Measurements from ENCODE around the gene MATK. TPM values are rescaled to one million over a fixed set of nuclear protein-coding genes. Genes with fewer than 3 reads are reported as not detected.

The MATK gene
- total RNA-seq, 3 donors from 2014 or later = 43.1 to 87.6 (median 82.9) TPM

DNA sequence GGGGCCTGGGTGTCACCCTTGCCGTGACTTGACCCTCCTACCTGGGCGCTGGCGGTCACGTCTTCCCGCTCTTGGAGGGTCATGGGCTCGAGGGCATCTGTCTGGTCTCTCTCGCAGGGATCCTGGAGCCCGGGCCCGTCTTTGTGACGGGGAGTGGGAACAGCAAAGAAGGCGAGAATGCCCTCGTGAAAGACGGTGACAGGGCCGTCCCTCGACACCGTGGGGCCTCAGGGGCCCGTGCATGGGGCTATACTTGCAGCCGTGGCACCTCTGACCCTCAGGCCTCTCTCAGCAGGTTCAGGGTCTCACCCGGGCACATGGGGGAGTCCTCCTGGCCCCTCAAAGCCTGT lies 20.9 kb upstream of the MATK start:
- no peak for ATAC-seq
- H3K9me3 Mint-ChIP-seq = no peaks in the 10 kb centered on the region
- H3K4me1 Mint-ChIP-seq (ENCODE audit: low read depth) = peaks cover 34% of the 10 kb centered on the region
- no peak for DNase-seq
- no peaks in the 10 kb centered on the region for H3K27me3 Mint-ChIP-seq (ENCODE audit: low read depth)
- H3K4me3 Mint-ChIP-seq = no peak overlapping the region
- H3K36me3 Mint-ChIP-seq (ENCODE audit: insufficient read depth) = no peaks in the 10 kb centered on the region

DNA sequence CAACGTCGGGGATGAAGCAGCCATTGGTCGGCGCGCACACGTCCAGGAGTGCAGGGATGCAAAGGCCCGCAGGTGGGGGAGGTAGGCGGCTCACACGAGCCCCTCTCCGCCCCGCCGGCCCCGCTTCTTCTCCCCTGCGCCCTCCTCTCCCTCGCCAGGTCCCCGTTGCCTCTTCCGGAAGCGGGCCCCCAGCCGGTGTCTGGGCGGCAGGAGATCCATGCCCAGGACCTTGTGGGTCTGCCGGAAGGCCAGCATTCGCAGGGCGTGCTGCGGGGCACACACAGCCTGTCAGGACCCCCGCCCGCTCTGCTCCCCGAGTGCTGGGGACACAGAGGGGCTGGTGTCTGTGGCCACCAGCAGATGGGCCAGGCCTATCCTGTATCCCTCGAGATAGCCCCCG lies 19.7 kb upstream of the MATK start:
- Mint-ChIP-seq H3K4me1 (ENCODE audit: low read depth) (peaks cover 34% of the 10 kb centered on the region), H3K9me3 (no peaks in the 10 kb centered on the region), H3K36me3 (ENCODE audit: insufficient read depth) (no peaks in the 10 kb centered on the region), H3K4me3 (no peak overlapping the region), H3K27me3 (ENCODE audit: low read depth) (no peaks in the 10 kb centered on the region)
- no peak for ATAC-seq
- DNase-seq = no peak

DNA sequence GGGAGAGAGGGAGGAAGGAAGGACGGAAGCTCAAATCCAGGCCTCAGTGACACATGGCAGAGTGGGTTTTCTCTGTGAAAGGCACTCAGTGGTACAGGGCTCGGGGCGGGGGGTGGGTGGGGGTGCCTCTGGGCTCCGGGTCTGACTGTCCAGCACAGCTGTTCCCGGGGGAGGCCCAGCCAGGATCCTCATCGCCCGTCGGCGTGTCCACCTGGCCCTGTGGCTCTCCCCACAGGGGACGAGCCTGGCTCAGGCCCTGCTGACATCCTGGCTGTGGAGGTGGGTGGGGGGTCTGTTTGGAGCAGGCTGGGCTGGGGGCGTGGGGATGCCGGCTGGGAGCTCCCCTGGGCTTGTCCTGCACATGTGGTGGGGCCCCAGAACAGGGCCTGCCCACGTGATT lies 18.2 kb upstream of the MATK start:
- Mint-ChIP-seq H3K4me1 (ENCODE audit: low read depth) (peaks cover 35% of the 10 kb centered on the region), H3K4me3 (no peak overlapping the region), H3K36me3 (ENCODE audit: insufficient read depth) (no peaks in the 10 kb centered on the region), H3K9me3 (no peaks in the 10 kb centered on the region), H3K27me3 (ENCODE audit: low read depth) (no peaks in the 10 kb centered on the region)
- no peak for DNase-seq
- no peak for ATAC-seq

DNA sequence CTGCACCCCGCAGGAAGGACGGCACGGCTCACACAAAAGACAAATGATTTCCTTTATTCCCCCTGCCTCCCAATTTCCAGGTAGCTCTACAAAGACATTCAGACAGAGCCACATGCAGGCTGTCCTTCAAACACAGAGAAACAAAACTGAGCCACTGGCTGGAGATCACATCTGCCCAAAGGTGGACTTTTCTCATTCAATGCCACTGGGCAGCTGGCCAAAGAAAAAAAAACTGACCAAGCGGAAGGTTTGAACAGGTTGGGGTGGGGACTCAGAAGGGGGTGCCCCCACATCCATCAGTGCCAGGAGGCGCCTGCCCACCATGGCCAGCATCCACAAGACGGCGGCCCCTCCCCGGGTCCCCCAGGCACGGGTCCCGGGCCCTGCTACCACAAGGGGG lies 17.8 kb upstream of the MATK start:
- no peak for DNase-seq
- Mint-ChIP-seq H3K36me3 (ENCODE audit: insufficient read depth) (no peaks in the 10 kb centered on the region), H3K9me3 (no peaks in the 10 kb centered on the region), H3K4me3 (no peak overlapping the region), H3K4me1 (ENCODE audit: low read depth) (peaks cover 39% of the 10 kb centered on the region), H3K27me3 (ENCODE audit: low read depth) (no peaks in the 10 kb centered on the region)
- ATAC-seq = no peak

DNA sequence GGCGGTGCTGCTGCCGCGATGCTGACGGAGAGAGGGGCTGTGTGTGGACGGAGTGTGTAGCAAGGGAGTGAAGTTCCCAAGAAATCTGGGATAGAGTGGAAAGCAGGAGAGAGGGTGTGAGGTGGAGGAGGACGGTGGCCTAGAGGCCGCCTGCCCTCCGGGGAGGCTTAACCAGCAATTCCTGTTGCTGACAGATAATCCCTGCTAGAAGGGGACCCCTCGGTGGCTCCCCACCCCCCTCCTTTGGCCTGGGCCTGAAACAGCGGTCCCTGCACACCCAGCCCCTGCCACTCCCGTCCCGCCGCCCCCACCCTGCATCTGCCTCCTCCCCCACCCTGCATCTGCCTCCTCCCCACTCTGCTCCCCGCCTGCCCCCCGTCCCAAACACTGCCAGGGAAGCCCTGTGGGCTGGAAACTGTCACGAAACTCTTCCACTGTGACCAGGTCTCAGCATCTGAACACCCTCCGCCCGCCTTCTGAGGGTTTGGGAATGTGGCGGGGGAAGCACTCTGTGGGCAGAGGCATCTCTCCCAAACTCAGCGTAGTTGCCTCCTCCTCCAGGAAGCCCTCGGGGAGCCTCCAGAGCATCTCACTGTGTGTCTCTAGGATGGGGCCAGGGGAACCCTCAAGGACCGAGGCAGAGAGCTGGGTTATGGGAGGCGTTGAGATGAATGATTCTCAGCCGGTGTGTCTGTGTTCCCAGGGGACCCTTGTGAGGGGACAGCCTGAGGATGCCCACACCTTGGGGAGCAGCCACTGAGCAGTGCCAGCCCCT lies 17.1 kb upstream of the MATK start:
- no peaks in the 10 kb centered on the region for H3K9me3 Mint-ChIP-seq
- H3K27me3 Mint-ChIP-seq (ENCODE audit: low read depth) = no peaks in the 10 kb centered on the region
- H3K36me3 Mint-ChIP-seq (ENCODE audit: insufficient read depth) = no peaks in the 10 kb centered on the region
- H3K4me3 Mint-ChIP-seq = no peak overlapping the region
- ATAC-seq (no peak), DNase-seq (no peak)
- peaks cover 40% of the 10 kb centered on the region for H3K4me1 Mint-ChIP-seq (ENCODE audit: low read depth)

DNA sequence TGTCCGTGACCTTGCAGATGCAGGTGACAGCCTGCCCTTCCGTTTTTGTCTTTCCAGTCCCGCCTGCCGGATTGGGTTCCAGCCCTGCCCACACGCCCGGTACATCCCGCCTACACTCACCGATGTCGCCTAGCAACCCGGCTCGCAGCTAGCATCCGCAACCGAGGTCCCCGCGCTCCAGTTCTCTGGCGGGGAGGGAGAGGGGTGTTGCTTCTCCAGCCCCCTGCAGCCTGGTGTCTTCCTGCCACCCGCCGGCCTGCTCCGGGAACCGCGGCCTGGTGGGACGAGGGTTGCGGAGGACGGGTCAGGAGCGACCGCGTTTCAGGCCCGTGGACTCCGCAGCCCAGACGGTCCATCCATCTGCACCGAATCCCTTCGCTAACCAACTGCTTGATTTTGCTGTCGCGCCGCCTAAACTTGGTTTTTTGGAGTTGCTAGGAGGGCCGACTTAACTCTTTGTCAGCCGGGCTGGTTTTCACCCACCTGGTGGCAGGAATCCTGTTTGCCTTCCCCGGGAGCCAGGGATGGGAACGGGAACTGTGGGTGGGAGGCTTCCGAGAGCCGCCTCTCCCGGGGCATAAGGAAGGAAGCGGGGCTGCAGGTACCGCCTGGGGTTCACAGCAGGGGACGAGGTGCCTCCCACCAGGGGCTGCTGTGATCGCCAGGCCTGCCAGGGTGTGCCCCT lies 15.4 kb upstream of the MATK start:
- peaks cover 29% of the 10 kb centered on the region for H3K4me1 Mint-ChIP-seq (ENCODE audit: low read depth)
- ATAC-seq (peak; percentile 64), DNase-seq (peak; percentile 62)
- H3K9me3 Mint-ChIP-seq = peaks cover 5% of the 10 kb centered on the region
- H3K27me3 Mint-ChIP-seq (ENCODE audit: low read depth) = no peaks in the 10 kb centered on the region
- peaks cover under 1% of the 10 kb centered on the region for H3K36me3 Mint-ChIP-seq (ENCODE audit: insufficient read depth)
- H3K4me3 Mint-ChIP-seq = peak overlapping the region; percentile 61

DNA sequence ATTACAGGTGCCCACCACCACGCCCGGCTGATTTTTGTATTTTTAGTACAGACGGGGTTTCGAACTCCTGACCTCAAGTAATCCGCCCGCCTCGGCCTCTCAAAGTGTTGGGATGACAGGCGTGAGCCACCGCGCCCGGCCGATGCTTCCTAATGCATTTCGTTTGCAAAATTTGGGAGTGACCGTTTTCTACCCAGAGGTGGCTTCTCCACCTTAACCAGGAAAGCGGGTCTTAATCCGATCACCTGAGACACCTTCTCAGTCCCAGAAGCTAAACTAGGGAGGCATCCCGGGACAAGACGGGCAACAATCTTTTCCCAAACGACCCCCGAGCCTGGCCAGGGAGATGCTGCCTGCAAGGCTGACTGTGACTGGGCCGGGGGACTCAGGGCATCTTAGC lies 14.8 kb upstream of the MATK start:
- H3K4me3 Mint-ChIP-seq = peak overlapping the region; percentile 61
- peaks cover 2% of the 10 kb centered on the region for H3K36me3 Mint-ChIP-seq (ENCODE audit: insufficient read depth)
- no peak for DNase-seq
- ATAC-seq = no peak
- peaks cover 28% of the 10 kb centered on the region for H3K4me1 Mint-ChIP-seq (ENCODE audit: low read depth)
- H3K27me3 Mint-ChIP-seq (ENCODE audit: low read depth) = no peaks in the 10 kb centered on the region
- peaks cover 8% of the 10 kb centered on the region for H3K9me3 Mint-ChIP-seq

DNA sequence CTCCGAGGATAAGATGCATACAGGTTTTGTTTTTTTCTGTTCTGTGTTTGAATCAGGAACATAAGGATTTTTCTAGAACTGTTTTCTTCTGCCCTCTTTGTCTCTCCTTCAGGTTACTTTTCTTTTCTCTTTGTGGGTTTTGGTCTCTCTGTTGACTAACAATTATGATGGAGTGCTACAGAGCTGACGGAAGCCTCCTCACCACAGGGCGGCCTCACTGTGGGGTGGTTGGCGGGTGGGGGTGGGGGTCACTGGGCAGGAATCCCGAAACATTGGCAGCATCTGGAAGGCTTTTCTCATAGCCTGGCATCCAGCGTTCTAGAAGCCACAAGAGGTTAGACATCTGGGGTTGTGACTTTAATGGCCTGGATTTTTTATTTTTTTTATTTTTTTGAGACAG lies 12.0 kb upstream of the MATK start:
- DNase-seq (no peak), ATAC-seq (peak; percentile 73 to 81)
- Mint-ChIP-seq H3K36me3 (ENCODE audit: insufficient read depth) (peaks cover 2% of the 10 kb centered on the region), H3K4me3 (peak overlapping the region; percentile 0), H3K9me3 (peaks cover 8% of the 10 kb centered on the region), H3K4me1 (ENCODE audit: low read depth) (peaks cover 22% of the 10 kb centered on the region), H3K27me3 (ENCODE audit: low read depth) (no peaks in the 10 kb centered on the region)

DNA sequence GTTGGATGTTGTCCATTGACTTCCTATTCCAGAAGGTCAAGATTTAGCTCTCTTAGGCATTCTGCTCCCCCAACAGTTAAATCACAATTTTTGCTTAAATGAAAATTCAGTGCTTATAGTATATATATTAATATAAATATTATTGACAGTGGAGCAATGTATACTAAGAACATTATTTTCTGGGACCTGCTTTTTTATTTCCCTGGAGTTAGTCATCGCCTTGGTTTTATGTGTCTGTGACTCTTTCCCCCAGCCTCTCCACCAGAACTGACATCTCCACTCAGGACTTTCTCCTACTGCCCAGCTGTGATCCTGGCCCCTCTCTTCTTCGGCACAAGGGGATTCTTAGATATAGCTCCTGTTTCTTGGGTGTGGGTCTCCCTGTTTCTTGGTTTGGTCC lies 10.2 kb upstream of the MATK start:
- Mint-ChIP-seq H3K9me3 (peaks cover 8% of the 10 kb centered on the region), H3K4me3 (no peak overlapping the region), H3K36me3 (ENCODE audit: insufficient read depth) (peaks cover 2% of the 10 kb centered on the region), H3K4me1 (ENCODE audit: low read depth) (peaks cover 18% of the 10 kb centered on the region), H3K27me3 (ENCODE audit: low read depth) (no peaks in the 10 kb centered on the region)
- ATAC-seq (no peak), DNase-seq (no peak)

DNA sequence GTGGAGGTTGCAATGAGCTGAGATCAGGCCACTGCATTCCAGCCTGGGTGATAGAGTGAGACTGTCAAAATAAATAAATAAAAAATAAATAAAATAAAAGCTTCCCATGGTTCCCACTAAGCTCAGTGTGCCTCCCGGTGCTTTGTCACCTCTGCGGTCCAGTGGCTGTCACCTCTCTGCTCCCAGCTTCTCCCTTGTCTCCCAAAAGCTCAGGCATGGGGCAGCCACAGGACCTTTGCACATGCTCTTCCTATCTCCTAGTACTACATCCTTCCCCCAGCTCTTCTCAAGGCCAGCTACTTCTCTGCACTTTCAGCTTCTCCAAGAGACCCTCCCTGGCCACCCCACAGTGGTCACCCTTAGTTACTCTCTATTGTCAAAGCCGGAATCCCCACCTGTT lies 7.6 kb upstream of the MATK start:
- Mint-ChIP-seq H3K9me3 (peaks cover 8% of the 10 kb centered on the region), H3K27me3 (ENCODE audit: low read depth) (no peaks in the 10 kb centered on the region), H3K36me3 (ENCODE audit: insufficient read depth) (peaks cover 2% of the 10 kb centered on the region), H3K4me1 (ENCODE audit: low read depth) (peaks cover 10% of the 10 kb centered on the region), H3K4me3 (no peak overlapping the region)
- ATAC-seq = no peak
- no peak for DNase-seq

DNA sequence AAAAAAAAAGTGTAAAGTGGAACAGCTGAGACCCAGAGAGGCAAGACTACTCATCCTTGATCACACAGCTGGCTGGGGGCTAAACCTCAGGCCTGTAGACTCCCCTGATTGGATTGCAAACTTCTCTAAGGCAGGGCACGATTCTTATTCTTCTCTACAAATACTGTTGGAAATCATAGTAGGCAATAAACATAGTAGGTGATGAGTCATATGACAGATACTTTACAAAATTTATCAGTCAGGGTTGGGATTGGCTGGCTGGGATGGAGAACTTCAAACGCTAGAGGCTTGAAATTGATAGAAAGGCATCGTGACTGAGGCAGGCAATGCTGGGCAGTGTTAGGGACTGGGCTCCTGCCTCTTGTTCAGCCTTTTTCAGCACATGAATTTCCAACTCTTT lies 5.9 kb upstream of the MATK start:
- ATAC-seq = no peak
- Mint-ChIP-seq H3K4me1 (ENCODE audit: low read depth) (peaks cover 6% of the 10 kb centered on the region), H3K36me3 (ENCODE audit: insufficient read depth) (peaks cover 2% of the 10 kb centered on the region), H3K9me3 (peaks cover 8% of the 10 kb centered on the region), H3K4me3 (no peak overlapping the region), H3K27me3 (ENCODE audit: low read depth) (no peaks in the 10 kb centered on the region)
- DNase-seq = no peak

DNA sequence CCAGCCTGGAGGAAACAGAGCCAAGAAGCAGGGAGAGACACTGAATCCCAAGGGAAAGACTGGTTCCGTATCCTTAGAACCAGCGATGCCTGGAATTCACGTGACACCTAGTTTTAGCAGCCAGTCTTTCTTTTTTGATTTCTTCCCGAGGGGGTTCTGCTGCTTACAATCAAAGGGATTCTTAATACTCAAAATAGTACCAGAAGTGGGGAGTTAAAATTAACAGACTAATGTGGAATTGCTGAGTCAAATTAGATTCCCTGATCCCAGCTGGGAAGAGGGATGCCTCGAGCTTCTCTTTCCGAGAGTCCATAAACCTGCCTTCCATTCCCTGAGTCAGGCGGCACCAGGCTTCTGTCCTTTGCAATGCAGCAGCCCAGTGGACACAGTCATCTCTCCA lies 4.8 kb upstream of the MATK start:
- H3K27me3 Mint-ChIP-seq (ENCODE audit: low read depth) = no peaks in the 10 kb centered on the region
- no peak for ATAC-seq
- no peak for DNase-seq
- H3K9me3 Mint-ChIP-seq = no peaks in the 10 kb centered on the region
- no peak overlapping the region for H3K4me3 Mint-ChIP-seq
- no peaks in the 10 kb centered on the region for H3K36me3 Mint-ChIP-seq (ENCODE audit: insufficient read depth)
- H3K4me1 Mint-ChIP-seq (ENCODE audit: low read depth) = peaks cover 8% of the 10 kb centered on the region

DNA sequence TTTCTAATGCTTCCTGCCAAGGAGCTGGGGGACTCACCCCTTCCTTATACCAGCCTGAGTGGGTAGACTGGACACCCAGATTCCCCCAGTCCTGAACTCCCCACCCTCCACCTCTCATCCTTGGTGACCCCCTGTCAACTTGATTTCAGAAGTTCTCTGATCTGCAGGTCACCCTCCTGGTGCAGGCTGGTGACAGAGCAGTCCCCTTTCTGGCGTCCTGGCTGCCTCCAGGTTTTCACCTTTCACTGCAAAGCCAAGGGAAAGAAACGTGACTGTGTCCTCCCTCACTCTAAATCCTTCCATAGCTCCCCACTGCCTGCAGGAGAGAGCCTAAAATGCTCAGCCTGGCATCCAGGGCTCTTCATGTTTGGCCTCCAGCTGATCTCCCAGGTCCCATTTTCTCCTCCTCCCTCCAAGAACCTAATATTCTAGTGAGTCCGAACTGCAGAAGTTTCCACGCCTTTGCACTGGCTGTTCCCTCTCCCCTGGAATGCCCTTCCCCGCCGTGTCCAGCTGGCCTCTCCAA lies 4.1 kb upstream of the MATK start:
- Mint-ChIP-seq H3K4me1 (ENCODE audit: low read depth) (peaks cover 8% of the 10 kb centered on the region), H3K4me3 (no peak overlapping the region), H3K9me3 (no peaks in the 10 kb centered on the region), H3K27me3 (ENCODE audit: low read depth) (peaks cover 3% of the 10 kb centered on the region), H3K36me3 (ENCODE audit: insufficient read depth) (no peaks in the 10 kb centered on the region)
- ATAC-seq = no peak
- no peak for DNase-seq

DNA sequence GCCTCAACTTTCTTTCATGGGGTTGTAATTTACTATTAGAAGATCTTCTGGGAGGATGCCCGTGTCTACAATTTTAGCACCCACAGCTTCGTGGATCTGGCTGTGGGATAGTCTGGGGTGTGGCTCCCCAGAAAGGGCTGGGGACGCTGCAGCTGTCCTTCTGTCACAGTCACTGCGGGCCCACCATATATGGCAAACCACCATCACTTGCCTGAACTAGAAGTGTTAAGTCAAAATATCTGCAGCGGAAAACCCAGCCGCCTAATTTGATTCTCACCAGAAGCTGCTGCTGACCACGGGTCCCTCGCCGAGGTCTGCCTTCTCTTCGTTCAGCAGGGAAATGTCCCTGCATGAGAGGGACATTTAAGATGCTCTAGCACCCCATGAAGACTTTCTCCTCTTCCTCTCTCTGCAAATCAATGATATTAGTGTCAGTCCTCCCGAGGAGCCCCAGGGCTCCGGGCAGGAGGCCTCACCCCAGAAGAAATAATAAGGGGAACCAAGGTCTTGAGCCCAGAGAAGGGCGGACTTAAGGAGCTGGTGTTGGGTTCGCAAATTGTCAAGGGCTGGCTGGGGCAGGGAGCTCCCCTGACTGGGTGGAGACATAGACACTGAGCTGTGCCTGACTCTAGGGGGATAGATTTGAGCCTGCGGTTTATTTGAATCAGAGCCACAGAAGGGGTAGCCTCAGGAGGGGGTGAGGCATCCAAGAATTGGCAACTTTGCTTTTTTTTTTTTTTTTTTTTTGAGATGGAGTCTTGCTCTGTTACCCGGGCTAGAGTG lies 3.0 kb upstream of the MATK start:
- peak overlapping the region; percentile 4 for H3K4me3 Mint-ChIP-seq
- no peaks in the 10 kb centered on the region for H3K9me3 Mint-ChIP-seq
- peaks cover 3% of the 10 kb centered on the region for H3K27me3 Mint-ChIP-seq (ENCODE audit: low read depth)
- no peak for ATAC-seq
- H3K36me3 Mint-ChIP-seq (ENCODE audit: insufficient read depth) = no peaks in the 10 kb centered on the region
- H3K4me1 Mint-ChIP-seq (ENCODE audit: low read depth) = peaks cover 13% of the 10 kb centered on the region
- no peak for DNase-seq

All from activated T-cell treated with anti-CD3 and anti-CD28 coated beads, Interleukin-2, amount 50 U/mL, for 4 hours (primary cell).